Bronchial epithelial cell (primary cell): ENCODE results near the gene LRMDA. TPM values are rescaled to one million over a fixed set of nuclear protein-coding genes. Genes with fewer than 3 reads are reported as not detected.

Experiments used
- DNase-seq: peaks from one replicate; pipeline ENCODE4 v3.0.0-alpha.2; 2010; ENCODE audit warnings: low read depth
- FAIRE-seq: peaks from 2 replicates; lab custom pipeline; 2011; peaks lifted over from hg19 to GRCh38; lab: Jason Lieb, UNC
- H3K27me3 ChIP-seq: 2 replicates; pipeline ENCODE4 v1.5.1; 2011; ENCODE audit warnings: low read length; ENCODE audit not compliant: control insufficient read depth, insufficient read depth
- H3K36me3 ChIP-seq: 2 replicates; pipeline ENCODE4 v1.5.1; 2011; ENCODE audit warnings: low read length; ENCODE audit not compliant: control insufficient read depth, insufficient read depth
- H3K4me3 ChIP-seq: 2 replicates; pipeline ENCODE4 v1.5.1; 2011; ENCODE audit warnings: mild to moderate bottlenecking, low read depth, low read length, control low read depth
- total RNA-seq: library from RNA; depleted of rRNA; stranded (reverse); fragments of >200 nt; gene quantifications from 2 replicates; pipeline ENCODE4 v1.2.1, GENCODE V29; 2014
- TF ChIP-seq, protein P1 (sequence below): IDR thresholded peaks from 2 replicates; pipeline ENCODE4 v1.5.1; 2011; ENCODE audit warnings: mild to moderate bottlenecking, moderate library complexity, low read length, control low read depth, inconsistent platforms; ENCODE audit not compliant: insufficient read depth, severe bottlenecking

LRMDA gene
- total RNA-seq, 1 donor from 2014 or later: 1.6 TPM

DNA sequence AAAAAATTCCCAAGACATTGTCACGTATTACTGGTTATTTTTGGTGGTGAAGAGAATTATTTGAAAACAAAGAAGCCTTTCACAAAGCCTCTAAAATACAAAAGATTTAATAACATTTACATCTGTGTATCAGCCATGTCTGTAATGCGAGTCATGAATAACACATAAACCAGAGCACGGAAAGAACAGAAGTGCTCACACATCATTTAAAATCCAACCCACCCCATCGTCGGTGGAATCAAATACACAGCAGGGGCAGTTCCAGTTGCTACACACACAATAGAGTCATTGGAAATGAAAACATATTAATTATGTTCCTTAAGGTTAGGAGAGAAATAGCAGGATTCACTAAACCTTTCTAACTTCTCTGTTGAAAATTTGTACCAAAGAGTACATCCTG is 1108.9 kb downstream of the LRMDA start:
- TF ChIP-seq, protein P1, sequence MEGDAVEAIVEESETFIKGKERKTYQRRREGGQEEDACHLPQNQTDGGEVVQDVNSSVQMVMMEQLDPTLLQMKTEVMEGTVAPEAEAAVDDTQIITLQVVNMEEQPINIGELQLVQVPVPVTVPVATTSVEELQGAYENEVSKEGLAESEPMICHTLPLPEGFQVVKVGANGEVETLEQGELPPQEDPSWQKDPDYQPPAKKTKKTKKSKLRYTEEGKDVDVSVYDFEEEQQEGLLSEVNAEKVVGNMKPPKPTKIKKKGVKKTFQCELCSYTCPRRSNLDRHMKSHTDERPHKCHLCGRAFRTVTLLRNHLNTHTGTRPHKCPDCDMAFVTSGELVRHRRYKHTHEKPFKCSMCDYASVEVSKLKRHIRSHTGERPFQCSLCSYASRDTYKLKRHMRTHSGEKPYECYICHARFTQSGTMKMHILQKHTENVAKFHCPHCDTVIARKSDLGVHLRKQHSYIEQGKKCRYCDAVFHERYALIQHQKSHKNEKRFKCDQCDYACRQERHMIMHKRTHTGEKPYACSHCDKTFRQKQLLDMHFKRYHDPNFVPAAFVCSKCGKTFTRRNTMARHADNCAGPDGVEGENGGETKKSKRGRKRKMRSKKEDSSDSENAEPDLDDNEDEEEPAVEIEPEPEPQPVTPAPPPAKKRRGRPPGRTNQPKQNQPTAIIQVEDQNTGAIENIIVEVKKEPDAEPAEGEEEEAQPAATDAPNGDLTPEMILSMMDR: no peak
- DNase-seq (no peak), FAIRE-seq (no peak)
- Histone ChIP-seq H3K36me3 (no peaks in the 10 kb centered on the region), H3K27me3 (no peaks in the 10 kb centered on the region), H3K4me3 (no peak overlapping the region)

GRCh38 chr10:76540786-76541185 is 1109.4 kb downstream of the LRMDA start:
- Histone ChIP-seq H3K36me3 (no peaks in the 10 kb centered on the region), H3K27me3 (no peaks in the 10 kb centered on the region), H3K4me3 (no peak overlapping the region)
- FAIRE-seq (no peak), DNase-seq (peak; percentile 56)
- TF ChIP-seq, protein P1: no peak

GRCh38 chr10:76541852-76542251 is 1110.4 kb downstream of the LRMDA start:
- Histone ChIP-seq H3K36me3 (no peaks in the 10 kb centered on the region), H3K4me3 (no peak overlapping the region), H3K27me3 (no peaks in the 10 kb centered on the region)
- TF ChIP-seq, protein P1: no peak
- no peak for DNase-seq
- no peak for FAIRE-seq

DNA sequence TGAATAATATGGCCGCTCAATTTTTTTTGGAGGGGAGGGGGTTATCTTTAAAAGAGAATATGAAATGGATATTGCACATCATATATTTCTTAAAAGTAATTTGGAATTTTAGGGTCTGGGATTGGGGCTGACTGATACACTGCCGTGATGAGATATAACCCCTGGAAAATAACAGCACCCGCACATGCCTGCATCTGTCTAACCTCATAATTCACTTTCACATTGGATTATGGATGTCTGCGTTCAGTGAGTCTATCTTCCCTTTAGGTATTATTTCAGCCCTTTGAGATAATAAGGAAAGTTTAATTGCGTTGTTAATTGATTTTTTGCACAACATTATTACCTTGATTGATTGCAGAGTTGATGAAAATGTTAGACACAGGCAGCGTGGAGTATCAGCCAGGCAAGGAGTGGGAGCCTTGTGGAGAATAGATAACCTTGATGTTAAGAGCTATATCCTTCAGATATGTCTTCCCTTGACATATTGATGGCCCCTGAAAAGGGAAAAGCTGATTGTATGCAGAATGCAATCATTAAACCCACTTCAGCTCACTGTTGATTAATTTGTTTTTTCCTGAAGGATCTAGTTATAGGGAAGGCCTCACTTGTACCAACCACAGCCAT is 1111.0 kb downstream of the LRMDA start:
- Histone ChIP-seq H3K36me3 (no peaks in the 10 kb centered on the region), H3K4me3 (no peak overlapping the region), H3K27me3 (no peaks in the 10 kb centered on the region)
- DNase-seq (no peak), FAIRE-seq (no peak)
- TF ChIP-seq, protein P1: no peak

- no peaks in the 10 kb centered on the region for H3K36me3 ChIP-seq
- TF ChIP-seq, protein P1: no peak
- H3K27me3 ChIP-seq: no peaks in the 10 kb centered on the region
- no peak for FAIRE-seq
- H3K4me3 ChIP-seq: no peak overlapping the region
- DNase-seq: peak; percentile 23
Observed at GRCh38 chr10:76543655-76544054, 1112.2 kb downstream of the LRMDA start.

DNA sequence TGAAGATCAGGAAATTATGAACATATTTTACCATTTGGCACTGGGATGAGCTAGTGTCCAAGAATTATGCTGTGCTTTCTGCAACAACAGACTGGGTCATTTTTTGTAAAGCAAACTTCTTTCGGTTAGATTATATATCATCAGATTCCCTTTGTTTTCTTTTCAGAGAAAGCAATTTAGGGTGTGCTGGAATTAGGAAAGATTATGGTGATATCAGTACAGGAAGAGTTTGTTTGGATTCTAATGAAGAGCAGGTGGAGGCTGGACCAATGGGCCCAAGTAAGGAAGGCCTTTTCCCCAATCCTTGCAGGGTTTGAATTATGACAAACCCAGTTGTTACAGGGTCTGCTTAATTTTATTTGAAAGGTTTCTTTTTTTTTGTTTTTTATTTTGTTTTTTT is 1113.4 kb downstream of the LRMDA start:
- TF ChIP-seq, protein P1: no peak
- FAIRE-seq (no peak), DNase-seq (no peak)
- Histone ChIP-seq H3K27me3 (no peaks in the 10 kb centered on the region), H3K36me3 (no peaks in the 10 kb centered on the region), H3K4me3 (no peak overlapping the region)
